Right hindlimb (tissue), 1 donor: ENCODE results near the gene MYH6.
"Not testable (repeated sequence)": the region's sequence is repeated elsewhere in the genome, so short reads cannot be mapped to it uniquely, and the experiment has no call there.

Source experiments
- DNase-seq: peaks from one replicate; pipeline ENCODE4 v3.0.0-alpha.2; 2018

The MYH6 gene

DNA sequence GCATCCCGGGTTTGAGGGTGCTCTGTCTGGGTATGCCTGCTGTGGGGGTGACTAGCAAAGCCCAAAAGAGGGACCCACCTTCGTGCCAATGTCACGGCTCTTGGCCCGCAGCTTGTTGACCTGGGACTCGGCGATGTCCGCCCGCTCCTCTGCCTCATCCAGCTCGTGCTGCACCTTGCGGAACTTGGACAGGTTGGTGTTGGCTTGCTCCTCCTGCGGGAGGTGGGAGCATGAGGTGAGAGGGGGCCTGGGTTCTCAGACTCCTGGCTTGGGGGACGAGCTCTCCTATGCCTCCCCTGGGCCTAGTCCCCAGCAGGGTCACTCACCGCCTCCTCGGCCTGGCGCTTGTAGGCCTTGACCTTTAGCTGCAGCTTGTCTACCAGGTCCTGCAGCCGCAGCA lies 5.6 kb upstream of the MYH6 start:
- no peak for DNase-seq

DNA sequence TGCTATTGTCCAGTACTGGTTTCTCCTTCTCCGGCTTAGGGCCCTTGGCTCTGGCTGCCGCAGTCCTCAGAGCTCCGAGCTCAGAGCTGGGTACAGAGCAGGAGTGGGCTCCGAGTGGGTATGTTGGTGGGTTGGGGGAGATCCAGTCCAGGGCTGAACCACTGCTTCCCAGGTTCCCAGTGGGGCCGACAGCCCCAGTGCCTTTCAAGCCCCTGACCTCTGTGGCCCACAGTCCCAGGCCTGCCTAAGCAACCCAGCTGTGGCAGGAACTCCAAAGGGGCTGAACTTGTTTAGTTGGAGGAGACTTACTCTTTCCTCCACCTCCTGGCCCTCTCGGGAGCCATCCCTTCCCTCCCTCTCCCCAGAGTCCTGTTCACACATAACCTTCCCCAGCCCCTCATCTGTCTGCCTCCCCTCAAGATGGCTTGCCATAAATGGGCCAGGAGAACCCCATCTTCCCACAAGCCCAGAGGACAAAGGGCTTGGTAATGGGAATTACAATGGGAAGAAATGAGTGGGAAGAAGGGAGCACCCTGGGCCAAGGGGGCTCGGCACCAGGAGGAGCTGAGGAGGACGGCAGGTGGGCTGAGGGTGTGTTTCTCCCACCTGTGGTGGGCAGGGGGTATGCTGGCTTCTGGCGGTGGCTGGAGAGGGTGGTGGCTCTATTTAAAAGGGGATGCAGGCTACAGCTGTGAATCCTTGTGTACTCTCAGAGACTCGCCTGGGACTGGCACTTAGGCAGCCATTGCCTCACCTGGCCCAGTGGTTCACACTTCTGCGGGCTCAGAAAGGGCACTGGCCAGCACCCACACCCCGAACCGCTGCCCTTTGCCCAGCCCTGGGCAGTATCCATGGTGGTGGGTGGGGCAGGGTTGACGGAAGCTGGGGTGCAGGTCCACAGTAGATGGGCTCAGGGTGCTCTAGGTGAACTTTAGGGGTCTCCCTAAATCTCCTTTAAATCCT lies 3.8 kb upstream of the MYH6 start:
- DNase-seq: no peak

DNA sequence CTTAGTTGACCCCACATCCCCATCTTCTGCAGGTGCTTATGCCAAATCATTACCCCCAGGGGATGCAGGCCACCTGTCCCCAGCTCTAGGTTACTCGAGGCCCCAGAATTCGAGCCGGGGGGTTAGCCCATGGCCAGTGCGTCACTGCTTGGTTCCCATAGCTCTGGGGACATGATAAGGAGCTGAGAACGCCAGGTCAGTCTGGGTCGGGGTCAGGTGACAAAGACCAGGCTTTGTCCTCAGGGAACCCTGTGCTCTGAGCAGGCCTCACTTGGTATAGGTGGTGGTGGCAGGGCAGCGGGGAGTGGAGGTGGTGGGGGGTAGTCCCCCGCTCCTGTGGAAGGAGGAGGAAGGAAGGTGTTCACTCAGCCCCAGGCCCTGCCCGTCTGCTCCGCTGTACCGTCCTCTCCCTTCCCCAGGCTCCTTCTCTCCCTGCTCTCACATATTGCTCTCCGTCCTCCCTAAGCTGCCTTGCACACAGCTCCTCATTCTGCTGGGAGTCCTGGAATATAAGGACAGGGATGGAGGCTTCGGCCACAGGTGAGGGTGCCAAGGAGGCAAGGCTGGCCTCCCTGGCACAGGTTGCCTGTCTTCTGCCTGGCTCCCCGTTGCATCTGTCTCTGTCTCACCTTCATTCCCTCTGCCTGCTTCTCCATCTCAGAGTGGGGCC lies 2.0 kb upstream of the MYH6 start:
- DNase-seq: no peak

DNA sequence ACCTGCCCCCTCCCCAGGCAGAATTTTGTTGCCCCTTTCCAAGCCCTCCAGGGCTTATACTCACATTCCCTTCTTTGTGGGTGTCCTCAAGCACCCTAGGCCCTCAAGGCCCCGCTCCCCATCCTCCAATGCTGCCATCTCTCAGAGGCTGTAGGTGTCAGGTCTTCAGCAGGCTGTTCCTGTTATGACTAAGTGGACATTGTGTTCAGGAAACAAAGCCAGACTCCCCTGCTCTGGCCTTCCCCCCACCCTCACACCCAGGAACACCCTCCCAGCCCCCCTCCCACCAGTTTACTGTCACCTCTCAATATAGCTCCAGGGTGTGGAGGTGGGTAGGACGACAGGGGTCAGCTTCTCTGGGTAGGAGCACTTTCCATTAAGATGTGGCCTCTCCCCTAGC lies 1.4 kb upstream of the MYH6 start:
- no peak for DNase-seq

DNA sequence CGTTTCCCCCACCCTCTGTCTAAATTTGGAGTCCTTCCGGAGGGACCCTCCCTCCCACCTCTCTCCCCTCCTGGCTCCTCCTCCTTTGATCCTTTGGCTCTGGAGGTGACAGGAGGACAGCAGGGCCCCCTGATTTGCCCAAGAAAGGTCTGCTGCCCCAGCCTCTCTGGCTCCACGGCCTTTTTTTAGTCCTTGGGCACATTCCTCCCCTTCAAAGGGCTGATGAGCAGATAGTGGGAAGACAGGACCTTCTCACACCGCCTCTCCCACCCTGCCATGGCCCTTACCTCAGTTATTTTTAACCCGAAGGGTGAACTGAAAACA lies 196 bp upstream of the MYH6 start:
- DNase-seq: no peak

DNA sequence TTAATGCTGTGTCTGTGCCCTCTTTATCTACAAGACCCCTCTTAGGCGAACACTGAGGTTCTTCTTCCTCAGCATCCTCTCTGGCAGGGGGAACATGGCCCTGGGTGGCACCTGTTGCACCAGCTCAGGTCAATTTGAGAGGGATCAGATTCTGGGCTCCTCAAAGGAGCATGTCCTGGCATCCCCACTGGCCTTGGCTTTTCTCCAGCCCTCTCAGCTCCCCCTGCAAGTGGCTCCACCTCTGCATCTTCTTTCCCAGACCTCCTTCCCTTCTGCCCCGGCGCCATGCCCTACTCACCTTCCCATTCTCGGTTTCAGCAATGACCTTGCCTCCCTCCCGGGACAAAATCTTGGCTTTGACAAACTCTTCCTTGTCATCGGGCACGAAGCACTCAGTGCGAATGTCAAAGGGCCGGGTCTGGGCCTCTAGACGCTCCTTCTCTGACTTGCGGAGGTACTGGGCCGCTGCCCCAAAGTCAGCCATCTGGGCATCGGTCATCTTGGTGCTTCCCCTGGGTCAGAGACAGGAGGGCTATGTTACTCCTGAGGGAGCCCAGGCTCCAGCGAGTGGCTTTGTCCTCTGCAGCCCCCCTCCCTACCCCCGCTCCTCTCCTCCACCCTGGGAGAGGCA lies 1.2 kb downstream of the MYH6 start:
- no peak for DNase-seq

DNA sequence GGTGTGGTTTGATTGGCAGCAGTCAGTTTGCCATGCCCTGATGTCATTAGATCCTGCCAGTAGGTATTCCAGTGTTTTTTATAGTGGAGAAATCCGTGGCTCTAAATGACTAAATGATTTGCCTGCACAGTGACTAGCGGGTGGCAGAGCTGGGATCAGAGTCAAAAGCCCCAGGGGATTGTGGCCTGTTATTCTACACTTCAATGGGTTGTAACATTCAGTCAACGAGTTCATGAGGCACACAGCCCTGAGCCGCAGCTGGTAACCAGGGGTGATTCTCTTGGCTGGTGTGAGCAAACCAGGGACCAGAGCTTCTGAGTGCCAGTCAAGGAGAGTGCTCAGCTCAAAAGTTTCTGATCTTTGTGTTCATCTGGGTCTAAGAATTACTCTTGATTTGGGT lies 1.8 kb downstream of the MYH6 start:
- no peak for DNase-seq

DNA sequence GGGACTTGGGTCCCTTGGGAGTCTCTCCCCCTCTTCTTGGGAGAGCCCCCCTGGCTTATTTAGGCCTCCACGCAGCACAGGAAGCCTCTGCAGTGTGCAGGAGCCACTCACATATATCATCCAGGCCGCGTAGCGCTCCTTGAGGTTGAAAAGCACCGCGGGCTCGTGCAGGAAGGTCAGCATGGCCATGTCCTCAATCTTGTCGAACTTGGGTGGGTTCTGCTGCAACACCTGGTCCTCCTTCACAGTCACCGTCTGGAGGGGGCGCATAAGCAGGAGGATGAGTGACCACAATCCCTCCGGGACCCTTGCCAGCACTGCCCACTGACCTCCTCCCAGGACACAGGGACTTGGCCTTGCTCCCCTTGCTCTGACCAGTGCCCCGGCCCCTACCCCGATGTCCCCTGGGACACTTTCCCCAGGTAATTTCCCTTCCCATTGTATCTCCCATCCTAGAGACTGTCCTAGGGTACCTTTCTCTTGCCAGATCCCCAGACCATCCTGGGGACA lies 2.5 kb downstream of the MYH6 start:
- no peak for DNase-seq

DNA sequence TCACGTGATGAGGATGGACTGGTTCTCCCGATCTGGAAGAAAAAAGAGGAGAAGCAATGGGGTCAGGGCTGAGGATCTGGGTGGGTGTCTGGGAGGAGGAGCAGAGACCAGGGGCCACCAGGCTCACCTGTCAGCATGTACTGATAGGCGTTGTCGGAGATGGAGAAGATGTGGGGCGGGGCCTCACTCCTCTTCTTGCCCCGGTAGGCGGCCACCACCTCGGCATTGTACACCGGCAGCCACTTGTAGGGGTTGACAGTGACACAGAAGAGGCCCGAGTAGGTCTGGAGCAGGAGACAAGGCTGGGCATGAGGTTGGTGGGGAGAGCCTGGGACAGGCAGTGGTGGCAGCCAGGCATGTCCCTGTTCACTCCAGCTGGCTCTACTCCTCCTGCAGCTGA lies 3.0 kb downstream of the MYH6 start:
- DNase-seq: no peak

DNA sequence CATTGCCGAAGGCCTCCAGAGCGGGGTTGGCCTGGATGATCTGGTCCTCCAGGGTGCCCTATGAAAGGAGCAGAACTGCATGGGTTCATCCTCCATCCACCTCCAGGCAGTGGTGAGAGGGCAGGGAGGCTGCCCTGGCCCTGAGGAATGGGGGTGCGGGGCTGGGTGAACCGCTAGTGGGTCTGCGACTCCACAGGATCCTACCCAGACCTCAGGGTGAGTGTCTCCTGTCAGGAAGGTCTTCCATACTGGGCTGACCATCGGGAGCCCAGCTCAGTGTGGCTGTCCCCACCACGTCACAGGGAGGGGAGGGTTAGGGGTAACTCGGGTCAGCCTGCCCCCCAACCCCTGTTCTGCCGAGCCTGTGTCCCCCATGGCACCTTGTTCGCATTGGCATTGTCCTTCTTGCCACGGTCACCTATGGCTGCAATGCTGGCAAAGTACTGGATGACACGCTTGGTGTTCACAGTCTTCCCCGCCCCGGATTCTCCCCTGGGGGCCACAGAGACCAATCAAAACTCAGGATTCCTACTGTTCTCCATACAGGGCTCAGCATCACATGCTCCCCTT lies 3.7 kb downstream of the MYH6 start:
- no peak for DNase-seq

DNA sequence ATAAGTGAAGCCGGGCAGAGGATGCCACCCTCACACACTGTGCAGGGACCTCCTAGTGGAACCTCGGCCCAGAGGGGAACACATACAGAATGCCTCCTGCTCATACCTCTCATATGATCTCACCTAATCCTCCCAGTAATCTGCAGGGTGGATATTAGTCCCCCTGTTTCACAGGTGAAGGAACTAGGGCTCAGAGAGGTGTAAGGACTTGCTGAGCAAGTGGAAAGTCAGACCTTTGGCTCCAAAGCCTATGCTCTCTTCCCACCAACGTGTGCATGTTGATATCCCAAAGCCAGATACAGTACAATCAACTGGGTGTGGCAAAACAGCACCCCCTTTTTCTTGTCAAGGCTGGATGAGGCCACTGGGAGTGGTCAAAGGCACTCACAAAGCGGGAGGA lies 4.2 kb downstream of the MYH6 start:
- no peak for DNase-seq

DNA sequence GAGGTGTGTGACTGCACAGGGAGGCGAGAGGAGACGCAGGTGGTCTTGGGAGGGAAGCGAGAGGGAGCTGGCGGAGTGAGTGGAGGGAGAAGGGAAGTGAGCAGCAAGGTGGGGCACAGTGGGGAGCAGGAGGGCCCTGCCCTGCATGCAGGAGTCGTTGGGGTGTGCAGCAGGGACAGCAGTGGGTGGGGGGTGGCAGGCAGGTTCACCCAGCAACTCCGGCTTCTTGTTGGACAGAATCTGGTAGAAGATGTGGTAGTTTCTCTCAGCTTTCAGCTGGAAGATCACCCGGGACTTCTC lies 5.0 kb downstream of the MYH6 start:
- DNase-seq: no peak

DNA sequence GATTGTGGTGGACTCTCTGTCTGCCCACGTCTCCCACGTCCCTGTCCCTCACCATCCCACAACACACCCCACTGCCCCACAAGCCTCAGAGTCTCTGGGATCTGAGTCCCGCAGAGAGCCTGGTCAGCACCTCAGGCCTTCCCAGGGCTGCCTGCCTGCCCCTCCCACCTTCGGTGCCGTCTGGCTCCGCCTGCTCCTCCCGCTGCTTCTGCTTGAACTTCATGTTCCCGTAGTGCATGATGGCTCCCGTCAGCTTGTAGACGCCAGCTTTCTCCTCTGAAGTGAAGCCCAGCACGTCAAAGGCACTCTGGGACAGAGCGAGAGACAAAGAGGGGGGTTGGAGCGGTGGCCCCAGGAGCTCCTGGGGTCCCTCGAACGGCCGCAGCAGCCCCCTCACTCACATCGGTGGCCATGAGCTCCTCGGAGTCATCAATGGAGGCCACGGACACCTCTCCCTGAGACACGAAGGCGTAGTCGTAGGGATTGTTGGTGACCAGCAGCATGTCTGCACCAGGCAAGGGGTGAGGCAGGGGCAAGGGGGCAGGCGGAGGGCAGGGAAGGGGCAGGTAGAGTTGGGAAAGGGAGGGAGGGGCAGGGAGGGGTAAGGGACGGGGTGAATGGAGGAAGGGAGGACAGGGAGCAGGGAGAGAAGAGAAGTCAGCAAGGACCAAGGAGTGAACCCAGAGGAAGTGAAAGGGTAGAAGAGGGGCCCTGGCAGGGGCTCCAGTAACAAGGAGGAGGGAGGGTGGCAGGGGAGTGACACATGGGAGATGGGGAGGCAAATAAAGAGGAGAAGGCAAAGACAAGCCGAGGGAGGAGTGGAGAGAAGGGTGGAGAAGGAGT lies 5.6 kb downstream of the MYH6 start:
- DNase-seq: no peak

DNA sequence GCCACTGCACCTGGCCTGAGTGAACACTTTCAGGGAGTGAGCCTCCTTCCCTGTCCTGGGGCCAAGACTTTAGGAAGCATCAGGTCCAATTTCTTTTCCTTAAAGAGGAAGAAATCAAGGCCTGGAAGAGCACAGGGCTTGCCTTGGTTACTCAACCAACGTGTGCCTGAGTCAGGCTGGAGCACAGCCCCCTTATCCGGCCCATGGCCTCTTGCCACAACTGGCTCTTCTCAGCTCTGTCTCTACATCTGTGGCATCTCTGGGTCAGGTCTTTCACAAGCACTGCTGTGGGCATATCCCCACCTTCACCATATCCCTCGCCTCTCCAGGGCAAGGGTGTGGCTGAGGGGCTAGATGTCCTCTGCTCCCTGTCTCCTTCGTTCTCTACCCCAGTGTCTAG lies 6.8 kb downstream of the MYH6 start:
- DNase-seq: no peak

DNA sequence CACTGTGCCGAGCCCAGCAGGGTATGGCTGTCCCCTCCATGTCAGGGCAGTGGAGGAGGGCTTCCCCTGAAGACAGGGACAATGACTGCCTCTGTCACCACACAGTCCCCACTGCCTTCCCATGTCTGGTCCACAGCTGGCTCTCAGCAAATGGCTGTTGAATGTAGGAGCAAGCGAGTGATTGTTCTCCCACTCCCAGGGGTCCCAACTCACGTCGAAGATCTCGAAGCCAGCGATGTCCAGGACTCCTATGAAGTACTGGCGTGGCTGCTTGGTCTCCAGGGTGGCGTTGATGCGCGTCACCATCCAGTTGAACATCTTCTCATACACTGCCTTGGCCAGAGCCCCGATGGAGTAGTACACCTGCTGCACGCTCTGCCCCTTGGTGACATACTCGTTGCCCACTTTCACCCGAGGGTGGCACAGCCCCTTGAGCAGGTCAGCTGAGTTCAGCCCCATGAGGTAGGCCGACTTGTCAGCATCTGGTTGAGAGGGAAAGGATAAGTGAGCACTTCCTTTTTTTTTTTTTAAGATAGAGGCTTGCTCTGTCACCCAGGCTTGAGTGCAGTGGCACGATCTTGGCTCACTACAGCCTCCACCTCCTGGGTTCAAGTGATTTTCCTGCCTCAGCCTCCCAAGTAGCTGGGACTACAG lies 7.5 kb downstream of the MYH6 start:
- DNase-seq: not testable (repeated sequence)

DNA sequence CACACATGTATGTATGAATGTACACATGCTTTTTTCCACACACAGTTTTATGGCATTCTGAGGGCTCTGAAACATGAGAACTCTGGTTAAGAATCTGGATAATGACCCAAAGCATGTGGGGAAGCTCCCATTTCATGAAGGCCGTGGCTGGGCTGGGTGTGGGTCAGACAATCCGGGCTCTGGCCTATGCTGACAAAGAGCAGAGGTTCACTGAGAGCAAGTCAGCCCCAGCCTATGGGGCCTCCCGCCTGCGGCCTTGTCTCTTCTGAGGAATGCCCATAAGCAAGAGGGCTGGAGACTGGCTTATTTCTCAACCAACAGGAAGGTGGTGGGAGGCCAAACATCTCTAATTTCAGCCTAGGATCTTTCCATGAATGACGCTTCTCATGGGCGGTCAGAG lies 8.5 kb downstream of the MYH6 start:
- no peak for DNase-seq

DNA sequence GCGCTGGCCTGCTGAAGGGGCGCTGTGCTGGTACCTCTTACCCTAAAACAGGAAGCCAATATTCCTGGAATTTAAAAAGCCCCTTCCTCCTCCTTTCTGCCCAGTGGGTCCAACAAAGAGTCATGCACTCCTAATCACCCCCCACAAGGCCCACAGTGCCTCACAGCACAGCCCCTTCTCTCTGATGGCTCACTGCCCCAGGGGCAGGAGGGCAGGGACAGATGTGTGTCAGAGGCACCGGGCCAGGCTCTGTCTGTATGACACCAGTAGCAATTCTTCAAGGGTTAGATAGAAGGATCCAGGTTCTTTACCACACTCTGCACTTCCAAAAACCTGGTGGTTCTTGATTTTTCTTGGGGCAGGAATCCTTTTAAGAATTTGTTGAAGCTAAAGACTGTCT lies 8.9 kb downstream of the MYH6 start:
- DNase-seq: no peak

DNA sequence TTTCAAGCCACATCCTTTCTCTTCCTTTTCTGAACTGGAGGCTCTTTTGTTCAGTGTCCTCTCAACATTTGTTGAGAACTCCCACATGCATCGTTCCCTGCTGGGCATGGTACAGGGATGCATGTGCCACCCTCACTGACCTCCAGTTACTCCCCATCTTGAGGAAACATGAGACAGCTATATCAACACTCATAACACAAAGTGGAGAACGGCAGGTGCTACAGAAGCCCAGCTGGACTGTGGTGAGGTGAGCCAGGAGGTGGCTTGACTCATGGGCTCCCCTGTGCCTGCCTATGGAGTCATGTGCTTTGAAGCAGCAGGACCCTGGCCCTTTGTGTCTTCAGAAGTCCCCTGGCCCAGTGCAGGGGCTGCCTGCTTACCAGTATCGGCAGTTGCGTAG lies 9.7 kb downstream of the MYH6 start:
- DNase-seq: no peak

DNA sequence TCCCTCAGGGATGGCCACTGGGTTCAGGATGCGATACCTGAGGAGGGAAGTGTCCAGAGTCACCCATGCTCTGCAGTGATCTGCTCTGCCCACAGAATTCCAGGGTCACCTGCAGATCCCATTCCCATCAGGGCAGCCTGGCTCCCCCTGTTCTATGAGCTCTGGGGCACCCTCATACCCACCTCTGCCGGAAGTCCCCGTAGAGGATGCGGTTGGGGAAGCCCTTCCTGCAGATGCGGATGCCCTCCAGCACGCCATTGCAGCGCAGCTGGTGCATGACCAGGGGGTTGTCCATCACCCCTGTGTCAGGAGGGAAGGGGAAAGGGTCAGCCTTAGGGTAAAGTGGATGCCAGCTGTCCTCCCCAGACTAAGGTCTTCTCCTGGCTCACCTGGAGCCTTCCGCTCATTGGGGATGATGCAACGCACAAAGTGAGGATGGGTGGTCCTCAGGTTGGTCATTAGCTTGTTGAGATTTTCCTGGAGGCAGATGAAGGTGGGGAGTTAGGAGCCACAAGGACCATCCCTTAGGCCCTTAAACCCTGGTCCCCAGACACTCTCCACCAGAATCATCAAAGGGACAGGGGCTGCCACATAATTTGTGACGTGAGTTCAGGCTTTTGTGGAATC lies 11.2 kb downstream of the MYH6 start:
- DNase-seq: no peak

DNA sequence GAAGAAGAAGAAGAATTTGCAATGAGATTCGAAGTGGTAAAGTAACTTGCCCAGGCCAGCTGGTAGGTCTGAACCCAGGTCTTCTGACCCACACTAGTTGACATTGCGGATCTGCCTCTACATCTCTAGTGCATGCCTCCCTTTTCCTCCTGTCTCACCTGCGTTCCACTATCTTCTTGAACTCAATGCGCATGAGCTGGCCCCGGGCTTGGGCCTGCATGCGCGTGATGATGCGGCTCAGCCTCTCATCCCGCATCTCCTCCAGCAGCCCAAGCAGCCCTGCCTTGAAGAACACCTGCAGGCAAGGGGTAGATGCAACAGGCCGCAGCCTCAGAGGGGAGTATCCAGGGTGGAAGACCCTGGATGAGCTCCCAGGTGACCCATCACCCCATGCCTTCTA lies 11.9 kb downstream of the MYH6 start:
- DNase-seq: no peak

DNA sequence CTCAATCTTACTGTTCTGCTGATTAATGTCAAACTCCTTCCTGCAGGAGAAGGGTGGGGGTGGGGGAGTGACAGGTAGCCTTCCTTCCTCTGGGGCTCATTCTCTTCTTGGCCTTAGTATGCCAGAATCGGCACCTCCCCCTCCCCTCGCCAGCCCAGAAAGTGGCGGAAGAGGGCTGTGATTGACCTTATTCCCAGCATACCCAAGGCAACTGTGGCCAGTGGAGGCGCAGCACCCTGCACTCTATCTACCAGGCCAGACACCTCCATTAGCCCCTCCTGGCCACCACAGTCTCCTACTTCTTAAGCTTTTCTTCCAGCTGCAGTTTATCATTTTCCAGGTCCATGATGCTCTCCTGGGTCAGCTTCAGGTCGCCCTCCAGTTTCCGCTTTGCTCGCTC lies 15.5 kb downstream of the MYH6 start:
- no peak for DNase-seq

DNA sequence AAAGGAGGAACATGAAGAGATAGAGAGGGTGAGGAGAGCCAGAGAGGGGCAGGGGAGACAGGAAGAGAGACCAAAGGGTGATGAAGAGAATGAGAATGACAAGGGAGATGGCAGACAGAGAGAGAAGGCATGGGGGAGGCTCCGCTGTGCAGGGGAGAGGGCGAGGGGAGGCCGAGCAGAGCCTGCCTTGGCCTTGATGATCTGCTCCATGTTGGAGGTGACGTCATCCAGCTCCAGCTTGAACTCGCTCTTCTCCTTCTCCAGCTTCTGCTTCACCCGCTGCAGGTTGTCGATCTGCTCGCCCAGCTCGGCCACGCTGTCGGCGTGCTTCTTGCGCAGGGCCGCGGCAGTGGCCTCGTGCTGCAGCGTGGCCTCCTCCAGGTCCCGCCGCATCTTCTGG lies 18.2 kb downstream of the MYH6 start:
- not testable (repeated sequence) for DNase-seq
